GM21381 (cell line): Measurements from ENCODE around the gene SETD1B.
"Not testable (repeated sequence)": the region's sequence is repeated elsewhere in the genome, so short reads cannot be mapped to it uniquely, and the experiment has no call there.

Experiments
- ATAC-seq: cut with Tn5 transposase; IDR thresholded peaks from one replicate; pipeline ENCODE4 v1.9.1; 2021; ENCODE audit warnings: mild to moderate bottlenecking, moderate library complexity; ENCODE audit not compliant: unreplicated experiment

Gene SETD1B

DNA sequence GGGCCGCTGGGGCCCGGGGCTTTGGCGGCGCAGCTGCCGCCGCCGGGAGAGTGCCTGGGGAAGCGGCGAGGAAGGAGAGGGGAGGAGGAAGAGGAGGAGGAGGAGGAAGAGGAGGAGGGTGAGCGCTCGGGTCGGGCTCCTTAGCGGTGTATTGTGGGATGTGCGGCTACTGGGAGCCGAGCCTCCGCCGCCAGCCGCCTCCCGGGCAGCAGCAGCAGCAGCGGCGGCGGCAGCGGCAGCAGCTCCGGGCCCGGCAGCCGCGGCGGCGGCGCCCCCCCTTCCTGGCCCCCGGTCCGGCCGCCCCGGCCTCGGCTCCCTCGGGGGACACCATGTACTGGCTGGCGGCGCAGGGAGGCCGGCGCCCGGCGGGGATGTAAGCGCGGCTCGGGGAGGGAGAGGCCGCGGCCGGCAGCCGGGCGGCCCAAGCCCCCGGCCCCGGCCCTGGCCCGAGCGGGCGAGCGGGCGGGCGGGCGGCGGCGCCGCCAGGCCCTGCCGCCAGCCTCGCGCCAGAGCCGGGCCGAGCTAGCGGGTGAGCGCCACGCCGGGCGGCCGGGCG, at the start of gene SETD1B:
Gene SETD1B, plus strand, starts transcription at position 149 of the 556 bp plus-strand sequence. CDS start 729 bp downstream, outside the sequence.
- ATAC-seq, result no peak

DNA sequence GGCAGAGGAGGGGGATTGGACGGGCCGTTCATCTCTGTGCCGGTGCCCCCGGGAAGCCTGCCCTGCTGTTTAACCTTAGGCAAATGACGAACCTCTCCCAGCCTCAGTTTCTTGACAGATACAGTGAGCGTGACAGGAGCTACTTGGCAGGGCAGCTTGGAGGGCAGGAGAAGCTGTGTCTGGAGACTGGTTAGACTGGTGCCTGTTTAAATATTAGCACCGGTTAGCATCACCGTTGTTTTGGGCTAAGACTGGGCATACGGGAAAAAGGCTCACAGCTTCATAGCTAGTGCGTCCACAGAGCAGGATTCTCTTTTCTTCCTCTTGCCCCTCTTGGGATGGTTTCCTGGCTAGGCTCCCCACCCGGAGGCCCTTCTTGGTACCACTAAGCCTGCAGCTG, 49.0 kb upstream of the SETD1B start:
- ATAC-seq, result no peak

DNA sequence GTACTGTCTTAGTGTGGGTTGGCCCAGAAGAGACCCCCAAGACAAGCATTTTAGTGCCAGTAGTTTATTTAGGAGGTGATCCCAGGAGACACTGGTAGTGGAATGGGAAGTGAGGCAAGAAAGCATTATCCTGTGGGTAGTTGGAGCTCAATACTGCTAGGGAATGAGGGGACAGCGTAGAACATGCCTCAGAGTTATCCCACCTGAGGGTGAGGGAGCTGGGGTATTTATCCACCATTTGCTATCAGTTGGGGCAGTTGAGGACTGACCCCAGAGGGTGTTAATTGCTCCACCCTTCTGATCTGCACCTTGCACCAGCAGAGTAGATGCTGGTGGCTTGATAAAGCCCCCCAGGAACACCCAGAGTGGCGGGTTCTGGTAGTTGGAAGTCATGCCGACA, 48.2 kb upstream of the SETD1B start:
- ATAC-seq, result no peak

DNA sequence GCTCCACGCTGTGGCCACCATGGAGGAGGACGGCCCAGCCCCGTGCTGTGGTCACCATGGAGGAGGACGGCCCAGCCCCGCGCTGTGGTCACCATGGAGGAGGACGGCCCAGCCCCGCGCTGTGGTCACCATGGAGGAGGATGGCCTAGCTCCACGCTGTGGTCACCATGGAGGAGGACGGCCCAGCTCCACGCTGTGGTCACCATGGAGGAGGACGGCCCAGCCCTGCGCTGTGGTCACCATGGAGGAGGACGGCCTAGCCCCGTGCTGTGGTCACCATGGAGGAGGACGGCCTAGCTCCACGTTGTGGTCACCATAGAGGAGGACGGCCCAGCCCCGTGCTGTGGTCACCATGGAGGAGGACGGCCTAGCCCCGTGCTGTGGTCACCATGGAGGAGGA, 45.3 kb upstream of the SETD1B start:
- not testable (repeated sequence) for ATAC-seq

DNA sequence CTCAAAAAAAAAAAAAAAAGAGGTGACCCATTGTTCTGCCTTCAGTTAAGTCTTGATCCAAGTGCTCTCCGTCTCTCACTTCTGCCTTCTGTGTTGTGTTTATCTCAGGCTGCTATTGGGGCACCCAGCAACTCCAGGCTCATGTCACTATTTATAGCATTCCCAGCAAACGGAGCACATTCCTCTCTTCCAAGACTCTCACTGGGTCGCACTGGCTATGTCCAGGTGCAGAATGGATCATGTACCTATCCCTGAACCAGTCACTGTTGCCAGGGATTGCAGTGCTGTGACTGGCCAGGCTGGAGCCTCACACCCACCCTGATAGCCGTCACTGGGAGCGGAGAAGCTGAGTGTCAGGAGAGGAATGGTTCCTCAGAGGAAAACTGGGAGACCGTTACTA, 41.5 kb upstream of the SETD1B start:
- ATAC-seq, result no peak

DNA sequence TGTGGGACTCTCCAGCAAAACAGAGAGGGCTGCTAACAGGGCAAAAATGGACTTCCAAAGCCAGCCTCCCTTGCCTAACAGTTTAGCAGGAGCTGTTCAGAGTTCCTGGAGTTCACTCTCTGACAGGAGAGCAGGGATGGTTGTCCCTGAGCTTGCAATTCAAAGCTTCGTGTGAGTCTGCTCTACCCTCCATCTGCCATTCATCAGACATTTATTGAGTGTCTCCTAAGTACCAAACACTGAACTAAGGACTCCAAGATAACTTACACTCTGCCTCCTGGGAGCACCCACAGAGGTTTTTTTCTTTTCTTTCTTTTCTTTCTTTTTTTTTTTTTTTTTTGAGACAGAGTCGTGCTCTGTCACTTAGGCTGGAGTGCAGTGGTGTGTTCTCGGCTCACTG, 39.0 kb upstream of the SETD1B start:
- ATAC-seq, result no peak

DNA sequence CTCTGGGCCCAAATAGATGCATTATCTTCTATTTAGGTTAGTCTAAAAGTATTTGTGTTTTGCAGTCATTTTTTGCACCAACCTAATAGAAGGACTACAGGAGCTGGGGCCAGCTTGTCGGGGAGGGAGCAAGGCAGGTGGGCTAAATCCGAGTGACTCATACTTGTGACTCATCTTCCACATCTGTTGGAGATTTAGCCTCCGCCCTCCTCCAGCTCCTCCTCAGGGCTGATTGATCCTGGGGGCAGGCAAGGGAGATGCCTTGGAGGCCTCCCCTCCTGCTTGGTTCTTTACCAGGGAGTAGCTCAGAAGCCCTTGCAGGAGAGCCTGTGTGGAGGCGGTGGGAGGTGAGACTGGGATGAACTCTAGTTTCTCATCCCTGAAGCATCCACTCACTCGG, 38.2 kb upstream of the SETD1B start:
- ATAC-seq, result no peak

DNA sequence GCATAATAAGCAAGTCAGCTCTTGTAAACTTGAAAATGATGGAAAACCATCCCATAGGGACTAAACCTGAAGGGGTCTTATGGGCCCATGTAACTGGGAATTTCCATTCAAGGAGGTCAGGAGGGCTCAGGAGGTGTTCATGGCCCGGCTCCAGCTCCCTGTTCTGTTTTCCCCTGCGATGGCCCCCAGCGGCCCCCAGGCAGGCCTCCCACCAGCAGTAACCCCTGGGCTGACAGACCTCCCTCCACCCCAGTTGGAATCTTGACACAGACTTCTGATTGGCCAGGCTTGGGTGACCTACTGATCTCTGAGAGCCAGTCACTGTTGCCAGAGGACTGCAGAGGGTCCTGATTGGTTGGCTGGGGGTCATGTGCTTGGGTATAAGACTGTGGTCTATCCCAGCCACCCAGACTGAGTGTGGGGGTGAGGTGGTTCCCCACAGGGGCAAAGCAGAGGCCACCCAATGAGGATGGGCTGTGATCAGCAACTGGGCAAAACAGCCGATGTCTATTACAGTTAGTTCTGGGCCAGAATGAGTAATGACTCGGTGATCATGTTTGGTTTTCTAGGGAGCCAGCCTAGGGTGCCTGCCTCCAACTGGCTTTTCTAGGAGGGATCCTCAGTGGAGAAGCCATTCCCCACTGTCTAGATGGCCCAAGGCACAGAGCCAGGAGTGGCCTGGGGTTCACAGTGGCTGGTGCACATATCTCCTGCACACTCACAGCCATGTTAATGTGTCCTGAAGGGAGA, 37.3 kb upstream of the SETD1B start:
- no peak for ATAC-seq

DNA sequence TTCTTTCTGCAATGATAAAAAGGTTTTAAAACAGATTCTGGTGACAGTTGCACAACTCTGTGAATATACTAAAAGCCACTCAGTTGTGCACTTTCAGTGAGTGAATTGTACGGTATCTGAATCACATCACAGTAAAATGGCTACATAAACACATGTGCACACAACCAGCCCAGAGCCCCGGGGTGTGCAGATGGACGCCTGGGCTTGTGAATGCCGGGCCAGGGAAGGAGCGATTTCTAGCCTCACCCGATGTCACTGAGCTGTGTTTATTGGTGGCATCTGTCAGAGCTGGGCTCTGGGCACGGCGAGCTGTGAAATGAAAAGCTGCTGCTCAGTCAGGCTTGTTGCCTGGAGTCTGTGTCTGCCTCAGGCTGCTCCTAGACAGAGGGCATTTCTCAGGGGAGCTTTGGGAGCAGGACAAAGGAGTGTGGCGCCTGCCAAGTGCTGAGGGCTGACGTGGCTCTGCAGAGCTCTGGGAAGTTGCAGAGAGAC, 36.2 kb upstream of the SETD1B start:
- ATAC-seq, result no peak

DNA sequence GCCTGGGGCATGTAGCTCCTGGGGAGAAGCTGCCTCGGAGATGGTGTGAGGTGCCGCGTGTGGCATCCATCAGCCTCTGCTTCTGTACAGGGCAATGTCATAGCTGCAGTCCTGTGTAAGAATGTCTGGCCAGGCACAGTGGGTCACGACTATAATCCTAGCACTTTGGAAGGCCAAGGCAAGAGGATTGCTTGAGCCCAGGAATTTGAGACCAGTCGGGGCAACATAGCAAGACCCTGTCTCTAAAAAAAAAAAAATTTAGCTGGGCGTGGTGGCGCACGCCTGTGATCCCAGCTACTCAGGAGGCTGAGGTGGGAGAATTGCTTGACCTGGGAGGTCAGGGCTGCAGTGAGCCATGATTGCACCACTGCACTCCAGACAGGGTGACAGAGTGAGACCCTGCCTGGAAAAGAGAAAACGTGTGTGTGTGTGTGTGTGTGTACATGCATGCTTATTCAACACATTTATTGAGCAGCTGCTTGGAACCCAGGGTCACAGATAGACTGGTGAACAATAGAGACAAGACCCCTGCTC, 34.4 kb upstream of the SETD1B start:
- ATAC-seq, result no peak

DNA sequence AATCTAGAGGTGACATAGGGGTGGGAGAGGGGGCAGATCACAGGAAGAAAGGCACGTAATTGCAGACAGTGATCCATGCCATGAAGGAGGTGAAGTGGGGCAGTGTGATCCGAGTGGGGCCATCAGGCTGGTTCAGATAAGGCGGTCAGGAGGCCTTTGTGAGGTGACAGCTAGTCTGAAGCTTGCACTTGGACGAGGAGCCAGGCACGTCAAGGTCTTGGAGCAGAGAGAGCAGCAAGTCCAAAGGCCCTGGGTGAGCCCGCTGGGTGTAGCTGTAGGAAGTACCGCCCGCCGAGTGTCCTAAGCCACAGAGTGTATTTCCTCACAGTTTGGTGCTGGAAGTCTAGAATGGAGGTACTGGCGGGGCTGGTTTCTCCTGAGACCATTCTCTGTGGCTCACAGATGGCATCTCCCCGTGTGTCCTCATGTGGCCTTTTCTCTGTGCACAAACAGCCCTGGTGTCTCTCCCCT, 33.9 kb upstream of the SETD1B start:
- no peak for ATAC-seq

DNA sequence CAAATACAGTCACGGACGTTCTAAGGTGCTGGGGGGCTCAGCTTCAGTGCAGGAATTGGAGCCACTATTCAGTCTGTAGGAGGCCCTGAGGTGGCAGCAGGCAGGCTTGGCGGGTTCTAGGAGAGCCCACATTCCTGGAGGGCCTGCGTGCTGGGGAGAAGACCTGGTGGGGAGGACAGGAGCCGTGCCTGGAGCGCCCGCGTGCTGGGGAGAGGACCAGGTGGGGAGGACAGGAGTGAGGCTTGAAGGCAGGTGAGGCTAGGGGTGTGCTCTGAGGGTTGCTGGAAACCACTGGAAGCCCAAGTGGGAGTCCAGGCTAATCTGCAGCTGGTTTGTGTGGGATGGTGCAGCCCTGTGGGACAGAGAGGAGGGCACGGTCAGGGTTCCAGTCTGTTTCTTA, 33.4 kb upstream of the SETD1B start:
- no peak for ATAC-seq

DNA sequence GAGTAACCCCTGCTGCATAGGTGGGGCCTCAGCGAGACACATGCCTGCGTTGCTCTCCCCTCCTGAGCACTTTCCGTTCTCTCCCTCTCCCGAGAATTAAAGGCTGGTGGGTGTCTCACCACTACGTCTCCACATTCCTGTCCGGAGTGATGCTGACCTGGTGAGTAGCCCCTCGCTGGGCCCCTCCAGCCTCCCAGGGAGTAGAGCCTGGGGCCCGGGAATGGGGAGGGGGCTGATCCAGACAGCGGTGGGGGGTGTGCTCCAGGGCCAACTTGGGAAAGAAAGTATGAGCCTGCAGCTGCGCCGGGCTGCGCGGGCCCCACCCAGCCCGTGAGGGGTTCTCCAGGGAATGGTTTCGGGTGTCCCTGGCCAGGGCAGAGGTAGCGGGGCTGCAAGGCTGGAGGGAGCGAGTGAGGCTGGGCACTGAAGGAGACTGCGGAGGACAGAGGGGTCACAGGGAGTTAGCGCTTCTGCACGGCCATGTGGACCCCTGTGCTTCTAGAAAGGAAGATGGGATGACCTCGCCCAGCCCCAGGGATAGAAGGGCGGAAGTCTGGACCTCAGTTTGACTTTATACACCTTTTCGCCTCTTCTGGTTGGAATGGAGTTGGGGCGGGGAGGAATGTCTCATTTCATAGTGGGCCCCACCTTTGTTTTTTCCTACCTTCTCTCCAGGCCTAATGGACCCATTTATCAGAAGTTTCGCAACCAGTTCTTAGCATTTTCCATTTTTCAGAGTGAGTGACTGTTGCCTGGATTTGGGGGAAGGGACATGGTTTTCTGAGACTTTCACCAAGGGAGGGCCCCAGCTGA, 32.8 kb upstream of the SETD1B start:
- no peak for ATAC-seq

DNA sequence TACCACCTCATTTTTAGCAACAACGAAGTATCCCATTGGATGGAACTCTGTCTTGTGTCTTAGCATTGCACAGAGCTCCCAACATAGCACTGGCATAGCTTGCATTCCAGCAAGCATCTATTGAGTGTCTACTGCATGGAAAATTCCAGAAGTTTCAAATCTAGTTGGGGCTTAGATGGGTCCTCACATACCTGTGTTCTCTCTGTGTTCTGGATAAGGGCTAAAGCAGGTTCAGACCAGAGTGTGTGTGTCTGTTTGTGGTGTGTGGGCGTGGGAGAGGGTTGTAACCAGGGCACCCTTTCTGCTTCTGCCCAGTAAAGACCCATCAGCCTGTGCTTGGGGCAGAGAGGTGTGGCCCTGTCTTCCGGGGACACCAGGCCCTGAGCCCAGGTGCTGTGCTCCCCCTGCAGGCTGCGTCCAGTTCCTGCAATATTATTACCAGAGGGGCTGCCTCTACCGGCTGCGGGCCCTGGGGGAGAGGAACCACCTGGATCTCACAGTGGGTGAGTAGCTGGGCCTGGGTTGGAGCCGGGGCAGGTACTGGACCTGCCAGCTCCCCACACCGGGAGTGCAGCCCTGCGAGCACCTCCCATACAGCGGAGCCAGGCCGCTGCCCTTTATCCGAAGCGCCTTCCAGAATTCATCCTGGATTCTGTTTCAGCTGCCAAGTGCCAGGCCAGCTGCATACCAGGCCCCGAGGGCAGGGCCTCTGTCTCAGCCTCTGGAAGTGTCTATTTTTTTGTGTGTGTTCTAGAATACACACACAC, 30.6 kb upstream of the SETD1B start:
- ATAC-seq, result peak; percentile 86

DNA sequence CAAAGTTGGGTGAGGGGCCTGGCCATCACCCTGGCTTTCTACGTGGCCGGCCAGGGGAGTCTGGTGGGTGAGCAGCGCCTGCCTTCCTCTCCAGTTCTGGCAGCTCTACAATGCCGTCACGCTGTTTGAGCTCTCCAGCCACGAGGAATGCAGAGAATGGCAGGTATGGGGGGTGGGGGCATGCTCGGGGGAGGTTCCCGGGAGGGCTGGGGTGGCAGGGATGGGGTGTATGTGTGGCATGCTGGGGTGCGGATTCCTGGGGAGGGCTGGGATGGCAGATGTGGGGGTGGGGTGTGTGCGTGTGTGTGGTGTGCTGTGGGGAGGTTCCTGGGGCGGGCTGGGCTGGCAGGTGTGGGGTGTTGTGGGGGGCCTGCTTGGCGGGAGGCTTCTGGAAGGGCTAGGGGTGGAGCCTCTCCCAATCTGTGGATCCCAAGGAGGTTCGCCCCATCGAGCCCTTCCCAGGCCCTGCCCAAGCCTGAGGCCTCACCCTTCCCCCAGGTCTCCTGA, 28.8 kb upstream of the SETD1B start:
- ATAC-seq, result no peak

DNA sequence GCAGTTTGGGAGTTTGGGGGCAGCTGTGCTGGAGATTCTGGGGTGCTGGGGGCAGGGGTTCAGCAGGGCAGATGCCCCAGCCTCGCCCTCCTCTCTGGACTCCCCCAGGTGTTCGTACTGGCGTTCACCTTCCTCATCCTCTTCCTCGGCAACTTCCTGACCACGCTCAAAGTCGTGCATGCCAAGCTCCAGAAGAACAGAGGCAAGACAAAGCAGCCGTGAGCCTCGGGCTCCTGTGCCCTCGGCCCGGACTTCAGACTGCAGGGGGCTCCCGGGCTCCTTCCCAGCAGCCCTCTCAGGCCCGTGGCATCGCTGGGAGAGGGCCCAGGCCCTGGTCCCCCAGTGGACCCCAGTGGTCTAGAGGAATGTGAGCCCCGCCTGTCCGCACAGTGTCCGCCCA, 28.3 kb upstream of the SETD1B start:
- no peak for ATAC-seq

DNA sequence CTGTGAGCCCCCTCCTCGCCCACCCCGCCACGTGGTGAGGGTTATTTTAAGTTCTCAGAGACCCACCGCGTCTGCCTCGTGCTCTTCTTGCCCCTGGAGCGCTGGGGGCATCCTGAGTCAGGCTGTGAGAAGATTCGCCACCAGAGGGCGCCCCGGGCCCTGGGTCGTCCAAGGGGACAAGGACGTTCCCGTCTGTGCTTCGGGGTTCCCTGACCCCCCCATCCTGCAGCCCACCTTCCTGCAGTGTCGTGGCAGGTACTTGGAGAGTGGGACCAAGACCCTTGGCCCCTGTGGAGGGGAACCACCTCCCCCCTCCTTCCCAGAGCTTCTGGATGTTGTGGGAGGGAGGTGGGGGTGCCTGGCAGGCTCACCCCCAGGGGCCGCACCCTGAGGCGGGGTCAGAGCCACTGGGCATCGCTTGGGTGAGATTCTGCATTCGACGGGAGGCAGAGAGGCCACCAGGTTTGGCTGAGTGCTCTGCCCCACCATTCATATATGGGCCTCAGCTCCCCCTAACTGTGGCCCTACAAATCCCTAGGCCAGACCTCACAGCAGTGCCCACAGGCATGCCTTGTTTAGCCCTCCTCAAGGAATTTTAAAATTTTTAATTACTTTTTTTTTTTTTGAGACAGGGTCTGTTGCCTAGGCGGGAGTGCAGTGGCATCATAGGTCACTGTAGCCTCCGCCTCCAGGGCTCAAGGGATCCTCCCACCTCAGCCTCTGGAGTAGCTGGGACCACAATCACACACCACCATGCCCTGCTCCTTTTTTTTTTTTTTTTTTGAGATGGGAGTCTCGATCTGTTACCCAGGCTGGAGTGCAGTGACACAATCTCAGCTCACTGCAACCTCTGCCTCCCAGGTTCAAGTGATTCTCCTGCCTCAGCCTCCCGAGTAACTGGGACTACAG, 27.4 kb upstream of the SETD1B start:
- ATAC-seq, result no peak

DNA sequence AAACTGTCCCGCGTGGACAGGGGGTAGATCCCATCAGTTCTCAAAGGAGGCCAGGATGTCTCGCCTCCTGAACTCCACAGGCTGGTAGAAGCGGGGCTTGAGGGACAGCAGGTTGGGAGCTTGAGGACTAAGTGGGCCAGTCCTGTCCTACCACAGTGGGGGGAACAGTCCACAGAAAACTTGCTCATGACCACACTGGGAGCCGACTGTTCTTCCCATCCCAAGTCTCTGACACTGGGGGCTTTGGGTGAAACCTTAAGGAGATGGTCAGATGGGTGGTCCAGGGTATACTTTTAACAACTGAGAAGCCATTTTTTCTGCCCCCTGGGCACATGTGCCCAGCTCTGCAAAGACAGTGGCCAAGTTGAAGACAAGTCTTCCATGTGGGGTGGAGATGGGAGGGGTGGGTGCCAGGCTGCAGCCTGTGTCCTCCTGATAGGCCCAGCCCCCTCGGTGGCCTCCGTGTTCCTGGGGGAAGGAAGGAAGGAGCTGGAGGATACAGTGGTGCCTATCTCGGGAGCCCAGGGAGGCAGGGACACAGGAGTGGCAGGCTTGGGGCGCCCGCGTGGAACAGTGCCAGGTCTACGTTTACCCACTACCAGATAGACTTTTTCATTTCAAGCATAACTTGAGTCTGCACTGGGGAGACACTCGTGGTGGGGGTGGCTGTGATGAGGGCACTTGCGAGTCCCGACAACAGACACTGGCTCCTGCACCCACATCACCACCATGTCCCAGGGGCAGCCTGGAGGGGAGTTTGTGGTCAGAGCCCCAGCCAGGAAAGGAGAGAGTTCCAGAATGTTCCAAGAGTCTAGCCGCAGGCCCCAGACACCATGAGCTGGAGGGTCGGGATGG, 25.0 kb upstream of the SETD1B start:
- no peak for ATAC-seq
